Measurements from ENCODE around the gene PTF1A. TPM values are rescaled to one million over a fixed set of nuclear protein-coding genes. Genes with fewer than 3 reads are reported as not detected.

Gene PTF1A
- total and polyA plus RNA-seq, 10 of the 15 experiments (the other 5 are each of a cell fraction or from before 2014, with no cell fraction given) = not detected

DNA sequence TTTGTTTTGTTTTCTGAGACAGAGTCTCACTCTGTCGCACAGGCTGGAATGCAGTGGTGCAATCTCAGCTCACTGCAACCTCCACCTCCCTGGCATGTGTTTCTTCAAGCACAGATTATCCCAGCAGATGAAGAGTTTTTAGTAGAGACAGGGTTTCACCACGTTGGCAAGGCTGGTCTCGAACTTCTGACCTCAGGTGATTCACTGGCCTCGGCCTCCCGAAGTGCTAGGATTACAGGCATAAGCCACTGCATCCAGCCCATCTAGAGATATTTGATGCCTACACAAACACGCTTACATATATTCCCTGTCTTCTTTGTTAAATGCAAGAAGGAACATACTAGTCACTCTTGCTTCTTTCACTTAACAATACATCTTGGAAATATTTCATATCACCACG is 5.9 kb upstream of the PTF1A start:
- DNase-seq (ENCODE audit: low read depth, low spot score) (no peak), ATAC-seq (no peak), FAIRE-seq (no peak)
- no peak overlapping the region for H3K27ac ChIP-seq (ENCODE audit: control insufficient read depth, insufficient read depth)
- no peaks in the 10 kb centered on the region for H3K9me3 ChIP-seq (replicated peaks; ENCODE audit: control insufficient read depth, insufficient read depth, low read length)
- RAD21 ChIA-PET (ENCODE audit: unreplicated experiment) = no interaction called here
- no peaks in the 10 kb centered on the region for H3K36me3 ChIP-seq (ENCODE audit: control insufficient read depth in 2 of 2, insufficient read depth in 2 of 2, low read length in 1 of 2)
- TF ChIP-seq CBX5 (IDR thresholded peaks at IDR 0.05; ENCODE audit: low read depth) = no peak
- TF ChIP-seq RUNX3 (IDR thresholded peaks at IDR 0.05; ENCODE audit: low read length) = no peak
- no peak for TF ChIP-seq EZH2 (IDR thresholded peaks at IDR 0.05; ENCODE audit: borderline replicate concordance, control insufficient read depth, low read depth, low read length)
- no peak for TF ChIP-seq HCFC1 (IDR thresholded peaks at IDR 0.05; ENCODE audit: low read length)
- no peak for TF ChIP-seq CBFB (IDR thresholded peaks at IDR 0.05; ENCODE audit: low read depth)
- TF ChIP-seq BHLHE40 (IDR thresholded peaks at IDR 0.05; ENCODE audit: borderline replicate concordance in 1 of 2, low read depth in 2 of 2, low read length in 1 of 2) = no peak
- intact Hi-C loops (cut with micrococcal nuclease; ENCODE audit: unreplicated experiment) (no loop called here), in situ Hi-C loops (cut with MboI) (no loop called here)
- WGBS (ENCODE audit: insufficient coverage, insufficient replicate concordance, low lambda C conversion rate, missing lambda C conversion rate) = 26% methylated on average over 7 of the region's 7 CpGs
- CTCF ChIA-PET = no interaction called here
- no TSS peak for BruUV-seq (replicated peaks)
- no peak overlapping the region for H3K4me2 ChIP-seq (ENCODE audit: control insufficient read depth, insufficient read depth)
- POLR2A ChIA-PET = no interaction called here
- H4K20me1 ChIP-seq (ENCODE audit: control insufficient read depth, insufficient read depth) = no peaks in the 10 kb centered on the region
- H3K4me3 ChIP-seq = no peak overlapping the region
- SMC1A ChIA-PET (ENCODE audit: uncharacterized antibody, unreplicated experiment) = no interaction called here
- H3K4me1 ChIP-seq (ENCODE audit: control insufficient read depth, insufficient read depth, low read length) = no peaks in the 10 kb centered on the region
- H2AFZ ChIP-seq (ENCODE audit: control insufficient read depth, low read depth, low read length) = no peak overlapping the region
- no peak overlapping the region for H3K9ac ChIP-seq (ENCODE audit: control insufficient read depth, insufficient read depth, low read length)
- H3K27me3 ChIP-seq (replicated peaks in 1 of 2; ENCODE audit: control insufficient read depth in 2 of 2, insufficient read depth in 2 of 2, low read length in 1 of 2) = no peaks in the 10 kb centered on the region; a peak in 4 of 4 replicates
- no peaks in the 10 kb centered on the region for H3K79me2 ChIP-seq (ENCODE audit: control insufficient read depth, insufficient read depth, low read length)

DNA sequence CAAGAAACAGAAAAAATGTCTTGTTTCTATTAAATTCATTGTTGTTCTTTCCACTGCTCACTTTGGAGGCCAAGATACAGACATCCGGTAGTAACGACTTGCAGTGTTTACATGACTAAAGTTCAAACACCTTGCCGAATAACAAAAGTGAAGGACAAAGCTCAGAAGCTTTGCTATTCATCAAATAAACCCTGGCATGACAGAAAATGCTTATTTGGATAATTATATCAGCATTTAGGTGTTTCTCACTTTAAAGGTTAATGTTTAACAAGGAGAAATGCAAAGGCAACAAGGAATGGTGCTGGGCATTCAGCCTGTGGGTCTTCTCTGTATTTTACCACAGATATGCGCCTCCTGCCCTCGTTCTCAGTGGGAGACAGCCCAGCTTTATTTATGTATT is 5.4 kb upstream of the PTF1A start:
- Histone ChIP-seq H3K9ac (ENCODE audit: control insufficient read depth, insufficient read depth, low read length) (no peak overlapping the region), H2AFZ (ENCODE audit: control insufficient read depth, low read depth, low read length) (no peak overlapping the region), H3K4me1 (ENCODE audit: control insufficient read depth, insufficient read depth, low read length) (no peaks in the 10 kb centered on the region), H3K27me3 (replicated peaks in 1 of 2; ENCODE audit: control insufficient read depth in 2 of 2, insufficient read depth in 2 of 2, low read length in 1 of 2) (no peaks in the 10 kb centered on the region; a peak in 4 of 4 replicates), H3K36me3 (ENCODE audit: control insufficient read depth in 2 of 2, insufficient read depth in 2 of 2, low read length in 1 of 2) (no peaks in the 10 kb centered on the region), H3K79me2 (ENCODE audit: control insufficient read depth, insufficient read depth, low read length) (no peaks in the 10 kb centered on the region), H3K4me3 (no peak overlapping the region), H3K27ac (ENCODE audit: control insufficient read depth, insufficient read depth) (no peak overlapping the region), H3K4me2 (ENCODE audit: control insufficient read depth, insufficient read depth) (no peak overlapping the region), H3K9me3 (replicated peaks; ENCODE audit: control insufficient read depth, insufficient read depth, low read length) (no peaks in the 10 kb centered on the region), H4K20me1 (ENCODE audit: control insufficient read depth, insufficient read depth) (no peaks in the 10 kb centered on the region)
- ChIA-PET RAD21 (ENCODE audit: unreplicated experiment) (no interaction called here), SMC1A (ENCODE audit: uncharacterized antibody, unreplicated experiment) (no interaction called here), CTCF (no interaction called here), POLR2A (no interaction called here)
- BruUV-seq (replicated peaks) = no TSS peak
- in situ Hi-C loops (cut with MboI) (no loop called here), intact Hi-C loops (cut with micrococcal nuclease; ENCODE audit: unreplicated experiment) (no loop called here)
- FAIRE-seq = no peak
- 49% methylated on average over 5 of the region's 5 CpGs for WGBS (ENCODE audit: insufficient coverage, insufficient replicate concordance, low lambda C conversion rate, missing lambda C conversion rate)
- no peak for ATAC-seq
- no peak for DNase-seq (ENCODE audit: low read depth, low spot score)
- TF ChIP-seq FOXK2 (IDR thresholded peaks at IDR 0.05) (no peak), YY1 (IDR thresholded peaks at IDR 0.05; ENCODE audit: low read depth, low read length) (no peak), ZSCAN29 (IDR thresholded peaks at IDR 0.05) (no peak), RUNX3 (IDR thresholded peaks at IDR 0.05; ENCODE audit: low read length) (no peak), MTA2 (IDR thresholded peaks at IDR 0.05; ENCODE audit: low read depth) (no peak), MXI1 (IDR thresholded peaks at IDR 0.05; ENCODE audit: low read depth, low read length) (no peak)
- TF ChIP-seq, protein P1, sequence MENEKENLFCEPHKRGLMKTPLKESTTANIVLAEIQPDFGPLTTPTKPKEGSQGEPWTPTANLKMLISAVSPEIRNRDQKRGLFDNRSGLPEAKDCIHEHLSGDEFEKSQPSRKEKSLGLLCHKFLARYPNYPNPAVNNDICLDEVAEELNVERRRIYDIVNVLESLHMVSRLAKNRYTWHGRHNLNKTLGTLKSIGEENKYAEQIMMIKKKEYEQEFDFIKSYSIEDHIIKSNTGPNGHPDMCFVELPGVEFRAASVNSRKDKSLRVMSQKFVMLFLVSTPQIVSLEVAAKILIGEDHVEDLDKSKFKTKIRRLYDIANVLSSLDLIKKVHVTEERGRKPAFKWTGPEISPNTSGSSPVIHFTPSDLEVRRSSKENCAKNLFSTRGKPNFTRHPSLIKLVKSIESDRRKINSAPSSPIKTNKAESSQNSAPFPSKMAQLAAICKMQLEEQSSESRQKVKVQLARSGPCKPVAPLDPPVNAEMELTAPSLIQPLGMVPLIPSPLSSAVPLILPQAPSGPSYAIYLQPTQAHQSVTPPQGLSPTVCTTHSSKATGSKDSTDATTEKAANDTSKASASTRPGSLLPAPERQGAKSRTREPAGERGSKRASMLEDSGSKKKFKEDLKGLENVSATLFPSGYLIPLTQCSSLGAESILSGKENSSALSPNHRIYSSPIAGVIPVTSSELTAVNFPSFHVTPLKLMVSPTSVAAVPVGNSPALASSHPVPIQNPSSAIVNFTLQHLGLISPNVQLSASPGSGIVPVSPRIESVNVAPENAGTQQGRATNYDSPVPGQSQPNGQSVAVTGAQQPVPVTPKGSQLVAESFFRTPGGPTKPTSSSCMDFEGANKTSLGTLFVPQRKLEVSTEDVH (IDR thresholded peaks at IDR 0.05; ENCODE audit: low read depth, partially characterized antibody) = no peak
- TF ChIP-seq, protein P2, sequence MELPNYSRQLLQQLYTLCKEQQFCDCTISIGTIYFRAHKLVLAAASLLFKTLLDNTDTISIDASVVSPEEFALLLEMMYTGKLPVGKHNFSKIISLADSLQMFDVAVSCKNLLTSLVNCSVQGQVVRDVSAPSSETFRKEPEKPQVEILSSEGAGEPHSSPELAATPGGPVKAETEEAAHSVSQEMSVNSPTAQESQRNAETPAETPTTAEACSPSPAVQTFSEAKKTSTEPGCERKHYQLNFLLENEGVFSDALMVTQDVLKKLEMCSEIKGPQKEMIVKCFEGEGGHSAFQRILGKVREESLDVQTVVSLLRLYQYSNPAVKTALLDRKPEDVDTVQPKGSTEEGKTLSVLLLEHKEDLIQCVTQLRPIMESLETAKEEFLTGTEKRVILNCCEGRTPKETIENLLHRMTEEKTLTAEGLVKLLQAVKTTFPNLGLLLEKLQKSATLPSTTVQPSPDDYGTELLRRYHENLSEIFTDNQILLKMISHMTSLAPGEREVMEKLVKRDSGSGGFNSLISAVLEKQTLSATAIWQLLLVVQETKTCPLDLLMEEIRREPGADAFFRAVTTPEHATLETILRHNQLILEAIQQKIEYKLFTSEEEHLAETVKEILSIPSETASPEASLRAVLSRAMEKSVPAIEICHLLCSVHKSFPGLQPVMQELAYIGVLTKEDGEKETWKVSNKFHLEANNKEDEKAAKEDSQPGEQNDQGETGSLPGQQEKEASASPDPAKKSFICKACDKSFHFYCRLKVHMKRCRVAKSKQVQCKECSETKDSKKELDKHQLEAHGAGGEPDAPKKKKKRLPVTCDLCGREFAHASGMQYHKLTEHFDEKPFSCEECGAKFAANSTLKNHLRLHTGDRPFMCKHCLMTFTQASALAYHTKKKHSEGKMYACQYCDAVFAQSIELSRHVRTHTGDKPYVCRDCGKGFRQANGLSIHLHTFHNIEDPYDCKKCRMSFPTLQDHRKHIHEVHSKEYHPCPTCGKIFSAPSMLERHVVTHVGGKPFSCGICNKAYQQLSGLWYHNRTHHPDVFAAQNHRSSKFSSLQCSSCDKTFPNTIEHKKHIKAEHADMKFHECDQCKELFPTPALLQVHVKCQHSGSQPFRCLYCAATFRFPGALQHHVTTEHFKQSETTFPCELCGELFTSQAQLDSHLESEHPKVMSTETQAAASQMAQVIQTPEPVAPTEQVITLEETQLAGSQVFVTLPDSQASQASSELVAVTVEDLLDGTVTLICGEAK (IDR thresholded peaks at IDR 0.05; ENCODE audit: borderline replicate concordance) = no peak

Measured in GM12878 (cell line).